GM12865 (cell line): ENCODE results near the gene NME9.

Experiments
- DNase-seq: peaks from one replicate; pipeline ENCODE4 v3.0.0; 2010; ENCODE audit warnings: low read depth
- H3K4me3 ChIP-seq: 2 replicates; pipeline ENCODE4 v1.5.1; 2011; ENCODE audit warnings: mild to moderate bottlenecking, low read depth, low read length, control low read depth
- CTCF ChIP-seq: IDR thresholded peaks from 2 replicates; pipeline ENCODE4 v1.5.1; 2011; ENCODE audit warnings: low read length, control low read depth, low read depth, inconsistent platforms; ENCODE audit not compliant: insufficient read depth; ENCODE audit errors: missing control alignments

NME9 gene

DNA sequence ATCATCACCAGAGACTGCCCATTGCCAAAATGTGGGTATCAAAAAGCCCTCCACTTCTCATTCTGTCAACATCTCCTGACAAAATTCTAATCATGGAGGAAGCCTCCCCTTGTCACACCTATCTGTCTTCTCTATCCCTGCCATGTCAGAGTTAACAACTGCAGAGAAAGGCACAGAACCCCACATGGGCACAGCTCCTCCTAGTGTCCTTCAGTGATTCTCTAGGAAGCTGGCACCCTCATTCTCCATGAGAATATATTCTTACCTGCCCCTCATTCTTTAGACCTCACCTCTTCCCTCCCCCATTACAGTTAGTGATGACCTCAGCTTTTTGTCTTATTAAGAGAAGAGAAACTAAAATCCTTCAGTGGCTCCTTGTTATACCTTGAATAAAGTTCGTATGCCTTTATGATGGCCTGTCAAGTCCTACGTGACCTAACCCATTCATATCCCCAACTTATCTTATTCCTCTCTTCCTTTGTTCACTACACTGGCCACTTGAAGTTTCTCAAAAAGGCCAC lies 44.6 kb downstream of the NME9 start:
- no peak for DNase-seq
- no peak overlapping the region for H3K4me3 ChIP-seq
- TF ChIP-seq CTCF: no peak

DNA sequence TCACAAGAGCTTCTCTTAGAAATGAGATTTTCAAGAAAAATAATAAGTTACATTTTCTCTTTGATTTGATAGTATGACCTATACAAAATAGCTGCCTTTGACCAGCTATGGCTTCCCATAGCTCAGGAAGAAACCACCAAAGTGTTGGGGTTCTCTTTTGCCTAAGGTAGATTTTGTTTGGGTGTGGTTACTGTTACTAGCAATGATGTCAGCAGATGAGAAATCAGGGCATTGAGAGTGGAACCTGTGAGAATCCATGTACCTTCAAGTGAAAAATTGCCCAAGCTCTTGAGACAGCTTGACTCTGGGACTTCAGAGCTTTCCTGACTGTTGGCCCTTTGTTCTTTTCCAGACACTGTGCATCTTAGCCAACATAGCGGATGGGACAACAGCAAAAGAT lies 45.6 kb downstream of the NME9 start:
- H3K4me3 ChIP-seq: no peak overlapping the region
- no peak for TF ChIP-seq CTCF
- no peak for DNase-seq

DNA sequence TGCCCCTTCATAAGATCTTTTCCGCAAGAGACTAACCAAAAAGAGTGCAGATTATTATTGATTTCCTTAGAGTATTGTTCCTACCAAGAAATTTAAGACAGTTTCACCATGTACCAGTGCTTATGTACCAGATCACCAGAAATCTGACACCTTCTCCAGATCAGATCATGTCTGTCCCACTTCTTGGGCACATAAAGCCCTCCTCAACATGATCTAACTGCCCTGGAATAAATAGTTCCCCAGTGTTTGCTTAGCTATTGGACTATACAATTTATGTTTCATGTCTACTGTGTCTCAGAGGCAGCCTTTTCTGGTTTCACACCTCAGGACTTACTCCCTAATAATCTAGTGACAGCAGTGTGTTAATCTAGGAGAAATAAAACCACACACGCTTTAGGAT lies 46.8 kb downstream of the NME9 start:
- no peak for TF ChIP-seq CTCF
- no peak overlapping the region for H3K4me3 ChIP-seq
- no peak for DNase-seq

DNA sequence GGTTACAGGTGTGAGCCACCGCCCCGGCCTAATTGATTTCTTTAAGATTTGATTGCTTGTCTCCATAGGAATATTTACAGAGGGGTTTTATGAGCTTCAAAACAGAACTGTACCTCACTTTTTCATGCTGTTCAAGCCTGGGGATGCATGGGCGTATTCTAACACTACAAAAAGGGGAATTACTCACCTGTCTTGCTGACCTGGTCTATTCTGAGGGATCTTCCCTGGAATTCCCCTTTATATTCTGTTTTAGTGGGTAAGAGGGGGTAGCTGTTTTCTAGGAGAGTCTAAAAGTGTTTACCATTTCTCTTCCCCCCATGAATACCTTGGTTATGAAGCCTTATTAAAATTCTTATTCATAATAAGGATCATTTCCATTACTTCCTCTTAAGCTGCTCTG lies 48.1 kb downstream of the NME9 start:
- TF ChIP-seq CTCF: no peak
- DNase-seq: no peak
- no peak overlapping the region for H3K4me3 ChIP-seq

- DNase-seq: peak; percentile 28
Observed at GRCh38 chr3:138271189-138271794, 58.4 kb downstream of the NME9 start.

GRCh38 chr3:138270245-138270644 lies 59.4 kb downstream of the NME9 start:
- TF ChIP-seq CTCF: no peak
- H3K4me3 ChIP-seq: no peak overlapping the region
- no peak for DNase-seq

More at GRCh38 chr3:138271189-138271794, 58.4 kb downstream of the NME9 start:
- TF ChIP-seq CTCF: no peak
- no peak overlapping the region for H3K4me3 ChIP-seq

DNA sequence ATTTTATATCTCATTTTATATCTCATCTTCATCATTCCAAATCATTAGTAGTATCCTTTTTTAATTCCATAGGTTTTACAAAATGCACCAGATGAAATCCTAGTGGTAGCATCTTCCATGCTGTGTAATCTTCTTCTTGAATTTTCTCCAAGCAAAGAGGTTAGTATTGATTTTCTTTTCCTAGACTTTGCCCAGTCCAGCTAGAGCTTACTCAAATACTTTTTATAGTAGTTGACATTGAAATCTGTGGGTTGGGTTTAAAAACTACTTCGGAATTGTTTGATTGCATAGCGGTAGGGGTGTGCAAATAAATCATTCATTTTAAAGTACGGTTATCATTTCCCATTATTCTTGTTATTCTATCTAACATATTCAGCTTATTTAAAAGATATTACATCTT lies 62.6 kb downstream of the NME9 start:
- no peak for DNase-seq
- TF ChIP-seq CTCF: no peak
- no peak overlapping the region for H3K4me3 ChIP-seq
